ENCODE measurements around the gene KCTD2.

Gene KCTD2

GRCh38 chr17:75046407-75047289 lies at the start of gene KCTD2, which contains the start of gene ATP5PD:
Gene KCTD2, plus strand, starts transcription at chr17:75047225. Its CDS starts 26 bp downstream, at chr17:75047251.
Gene ATP5PD, minus strand, starts transcription at chr17:75046969. Its CDS starts 4,319 bp downstream, at chr17:75042650.
- in situ Hi-C loops (cut with HindIII; ENCODE audit: low sequenced_read_pairs), result no loop called here
- peak within 1 kb of the TSS; percentile 92 for H3K4me3 ChIP-seq (ENCODE audit: low read depth, low read length)
- DNase-seq (ENCODE audit: low read depth), result peak; percentile 91
- TF ChIP-seq, protein P1, sequence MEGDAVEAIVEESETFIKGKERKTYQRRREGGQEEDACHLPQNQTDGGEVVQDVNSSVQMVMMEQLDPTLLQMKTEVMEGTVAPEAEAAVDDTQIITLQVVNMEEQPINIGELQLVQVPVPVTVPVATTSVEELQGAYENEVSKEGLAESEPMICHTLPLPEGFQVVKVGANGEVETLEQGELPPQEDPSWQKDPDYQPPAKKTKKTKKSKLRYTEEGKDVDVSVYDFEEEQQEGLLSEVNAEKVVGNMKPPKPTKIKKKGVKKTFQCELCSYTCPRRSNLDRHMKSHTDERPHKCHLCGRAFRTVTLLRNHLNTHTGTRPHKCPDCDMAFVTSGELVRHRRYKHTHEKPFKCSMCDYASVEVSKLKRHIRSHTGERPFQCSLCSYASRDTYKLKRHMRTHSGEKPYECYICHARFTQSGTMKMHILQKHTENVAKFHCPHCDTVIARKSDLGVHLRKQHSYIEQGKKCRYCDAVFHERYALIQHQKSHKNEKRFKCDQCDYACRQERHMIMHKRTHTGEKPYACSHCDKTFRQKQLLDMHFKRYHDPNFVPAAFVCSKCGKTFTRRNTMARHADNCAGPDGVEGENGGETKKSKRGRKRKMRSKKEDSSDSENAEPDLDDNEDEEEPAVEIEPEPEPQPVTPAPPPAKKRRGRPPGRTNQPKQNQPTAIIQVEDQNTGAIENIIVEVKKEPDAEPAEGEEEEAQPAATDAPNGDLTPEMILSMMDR (IDR thresholded peaks at IDR 0.05; ENCODE audit: low read depth, low read length, missing control alignments), result no peak

DNA sequence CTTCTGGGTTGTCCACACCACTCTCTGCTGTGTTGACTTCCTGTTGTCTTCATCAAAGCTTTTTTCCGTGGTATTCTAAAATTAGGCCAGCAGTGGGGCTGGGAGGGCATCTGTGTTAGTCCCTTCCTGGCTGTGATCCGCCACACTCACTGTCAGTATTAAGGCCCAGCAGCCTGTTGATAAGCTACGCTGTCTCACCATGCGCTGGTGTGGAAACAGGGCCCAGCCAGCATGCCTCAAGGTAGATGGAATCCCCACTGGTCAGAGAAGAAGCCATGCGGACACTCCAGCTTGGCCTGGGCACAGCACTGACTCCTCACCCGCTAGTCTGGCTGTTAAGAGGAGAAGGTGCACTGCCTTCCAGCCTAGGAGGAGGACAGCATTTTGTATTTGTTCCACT lies 48.2 kb upstream of the KCTD2 start:
- TF ChIP-seq, protein P1 (IDR thresholded peaks at IDR 0.05; ENCODE audit: low read depth, low read length, missing control alignments), result no peak
- in situ Hi-C loops (cut with HindIII; ENCODE audit: low sequenced_read_pairs), result no loop called here
- no peak for DNase-seq (ENCODE audit: low read depth)
- no peak overlapping the region for H3K4me3 ChIP-seq (ENCODE audit: low read depth, low read length)

DNA sequence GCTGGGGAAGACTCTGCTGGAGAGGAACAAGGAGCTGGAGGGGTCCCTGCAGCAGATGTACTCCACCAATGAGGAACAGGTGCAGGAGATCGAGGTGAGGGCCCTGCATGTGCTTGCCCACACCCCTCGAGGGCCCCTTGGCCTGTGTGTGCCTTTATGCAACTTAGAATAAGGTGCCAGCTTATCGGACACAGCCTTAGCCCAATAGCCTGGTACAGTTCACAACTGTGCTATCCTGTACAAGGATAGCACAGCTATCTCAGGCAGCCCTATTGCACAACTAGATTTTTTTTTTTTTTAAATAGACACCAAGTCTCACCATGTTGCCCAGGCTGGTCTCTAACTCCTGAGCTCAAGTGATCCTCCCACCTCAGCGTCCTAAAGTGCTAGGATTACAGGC lies 47.5 kb upstream of the KCTD2 start:
- DNase-seq (ENCODE audit: low read depth), result no peak
- no peak overlapping the region for H3K4me3 ChIP-seq (ENCODE audit: low read depth, low read length)
- in situ Hi-C loops (cut with HindIII; ENCODE audit: low sequenced_read_pairs), result no loop called here
- TF ChIP-seq, protein P1 (IDR thresholded peaks at IDR 0.05; ENCODE audit: low read depth, low read length, missing control alignments), result no peak

DNA sequence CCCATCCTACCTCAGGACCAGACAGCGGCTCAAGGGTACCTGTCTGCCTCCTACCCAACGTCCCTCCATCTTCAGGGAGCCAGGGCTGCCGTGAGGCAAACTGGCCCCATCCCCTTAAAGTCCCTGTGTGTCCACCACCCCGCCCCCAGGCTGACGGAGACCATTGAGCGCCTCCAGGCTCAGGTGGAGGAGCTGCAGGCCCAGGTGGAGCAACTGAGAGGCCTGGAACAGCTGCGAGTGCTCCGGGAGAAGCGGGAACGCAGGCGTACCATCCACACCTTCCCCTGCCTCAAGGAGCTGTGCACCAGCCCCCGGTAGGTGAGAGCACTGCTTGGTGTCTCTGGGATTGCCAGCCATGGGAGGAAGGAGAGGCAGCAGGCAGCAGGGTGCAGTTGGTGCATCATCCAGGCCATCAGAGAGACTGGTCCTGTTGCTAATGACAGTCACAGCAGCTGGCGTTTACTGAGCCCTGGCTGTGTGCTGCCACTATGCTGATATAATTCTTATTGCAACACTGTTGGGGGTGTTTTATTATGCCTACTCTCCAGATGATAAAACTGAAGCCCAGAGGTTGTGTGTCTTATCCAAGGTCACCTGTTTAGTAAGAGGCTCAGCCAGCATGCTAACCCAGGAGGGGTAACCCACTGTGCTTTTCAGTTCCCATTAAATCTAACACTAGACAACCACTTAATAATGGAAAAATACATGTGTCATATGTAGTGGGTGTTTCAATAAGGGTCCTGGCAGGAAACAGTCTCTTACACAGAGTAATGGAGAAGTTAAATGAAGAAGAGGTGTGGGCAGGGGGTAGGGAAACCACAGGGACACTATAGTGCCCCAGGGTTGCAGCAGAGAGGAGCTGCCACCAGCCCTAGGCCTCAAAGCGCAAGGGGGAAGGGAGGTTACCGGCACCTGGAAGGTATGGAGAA lies 44.8 kb upstream of the KCTD2 start:
- H3K4me3 ChIP-seq (ENCODE audit: low read depth, low read length), result no peak overlapping the region
- TF ChIP-seq, protein P1 (IDR thresholded peaks at IDR 0.05; ENCODE audit: low read depth, low read length, missing control alignments), result no peak
- DNase-seq (ENCODE audit: low read depth), result no peak

DNA sequence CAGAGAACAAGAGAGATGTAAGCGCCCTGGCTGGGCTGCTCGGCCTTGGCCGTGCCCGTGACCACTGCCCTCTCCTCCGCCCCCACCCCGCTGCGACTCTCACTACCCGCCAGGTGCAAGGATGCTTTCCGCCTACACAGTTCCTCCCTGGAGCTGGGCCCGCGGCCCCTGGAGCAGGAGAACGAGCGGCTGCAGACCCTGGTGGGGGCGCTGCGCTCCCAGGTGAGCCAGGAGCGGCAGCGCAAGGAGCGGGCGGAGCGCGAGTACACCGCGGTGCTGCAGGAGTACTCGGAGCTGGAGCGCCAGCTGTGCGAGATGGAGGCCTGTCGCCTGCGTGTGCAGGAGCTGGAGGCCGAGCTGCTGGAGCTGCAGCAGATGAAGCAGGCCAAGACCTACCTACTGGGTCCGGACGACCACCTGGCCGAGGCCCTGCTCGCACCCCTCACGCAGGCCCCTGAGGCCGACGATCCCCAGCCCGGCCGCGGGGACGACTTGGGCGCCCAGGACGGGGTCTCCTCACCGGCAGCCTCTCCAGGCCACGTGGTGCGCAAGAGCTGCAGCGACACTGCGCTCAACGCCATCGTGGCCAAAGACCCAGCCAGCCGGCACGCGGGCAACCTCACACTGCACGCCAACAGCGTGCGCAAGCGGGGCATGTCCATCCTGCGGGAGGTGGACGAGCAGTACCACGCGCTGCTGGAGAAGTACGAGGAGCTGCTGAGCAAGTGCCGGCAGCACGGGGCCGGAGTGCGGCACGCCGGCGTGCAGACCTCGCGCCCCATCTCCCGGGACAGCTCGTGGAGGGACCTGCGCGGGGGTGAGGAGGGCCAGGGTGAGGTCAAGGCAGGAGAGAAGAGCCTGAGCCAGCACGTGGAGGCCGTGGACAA lies 43.7 kb upstream of the KCTD2 start:
- in situ Hi-C loops (cut with HindIII; ENCODE audit: low sequenced_read_pairs), result no loop called here
- TF ChIP-seq, protein P1 (IDR thresholded peaks at IDR 0.05; ENCODE audit: low read depth, low read length, missing control alignments), result no peak

More for the DNA sequence above, 44.8 kb upstream of the KCTD2 start:
- in situ Hi-C loops (cut with HindIII; ENCODE audit: low sequenced_read_pairs), result no loop called here

More for the DNA sequence above, 43.7 kb upstream of the KCTD2 start:
- no peak for DNase-seq (ENCODE audit: low read depth)
- H3K4me3 ChIP-seq (ENCODE audit: low read depth, low read length), result no peak overlapping the region

Measured in astrocyte of the cerebellum (primary cell).